A549 treated with DMSO at 1 μM for 4 hours (cell line): ENCODE measurements around the gene ZNF174. TPM values are rescaled to one million over a fixed set of nuclear protein-coding genes. Genes with fewer than 3 reads are reported as not detected.

Experiments used
- total RNA-seq: library from RNA; stranded (reverse); fragments of 200-300 nt; extraction: Qiagen RNA extraction; gene quantifications from 5 replicates; pipeline ENCODE4 v1.2.3, GENCODE V29; 2022; ENCODE audit warnings: low read depth

Gene ZNF174
- 13.0 to 15.2 TPM (median 14.7 TPM) in 5 replicates for total RNA-seq

GRCh38 chr16:3400779-3401688 is at the start of gene ZNF174, which contains the start of gene ZSCAN32:
Gene ZNF174, plus strand, starts transcription at chr16:3401215. Its CDS starts 790 bp downstream, at chr16:3402005.
Gene ZSCAN32, minus strand, starts transcription at chr16:3401004. Its CDS starts 3,447 bp downstream, at chr16:3397557.

GRCh38 chr16:3355589-3355988 is 45.4 kb upstream of the ZNF174 start, which contains the start of gene OR2C1:
Gene OR2C1, plus strand, starts transcription at chr16:3355889. Its CDS starts 52 bp downstream, at chr16:3355941.

GRCh38 chr16:3443108-3444031 is 42.4 kb downstream of the ZNF174 start, which contains the start of the genes NAA60 and ZNF597:
Gene NAA60, plus strand, starts transcription at chr16:3443680. Its CDS starts 32,548 bp downstream, at chr16:3476228.
Gene ZNF597, minus strand, starts transcription at chr16:3443504. Its CDS starts 351 bp downstream, at chr16:3443153.

Other genes with a start within 250 kb of the ZNF174 start
- 0.44 to 0.59 TPM (median 0.53 TPM) in 5 replicates for gene OR1F1, start 213.0 kb upstream of the ZNF174 start, total RNA-seq
- gene ZNF200, start 166.1 kb upstream of the ZNF174 start, total RNA-seq, result 8.6 to 11.7 TPM (median 9.0 TPM) in 5 replicates
- gene MEFV, start 144.6 kb upstream of the ZNF174 start, total RNA-seq, result not detected in 5 replicates
- 35.3 to 44.6 TPM (median 37.6 TPM) in 5 replicates for gene ZNF263, start 117.7 kb upstream of the ZNF174 start, total RNA-seq
- gene TIGD7, start 95.8 kb upstream of the ZNF174 start, total RNA-seq, result 1.3 to 1.8 TPM (median 1.5 TPM) in 5 replicates
- gene ZNF75A, start 95.7 kb upstream of the ZNF174 start, total RNA-seq, result 10.0 to 12.5 TPM (median 12.1 TPM) in 5 replicates
- gene OR2C1, start 45.3 kb upstream of the ZNF174 start, total RNA-seq, result not detected in 5 replicates
- gene ZSCAN32, start 211 bp upstream of the ZNF174 start, total RNA-seq, result 11.9 to 18.2 TPM (median 16.2 TPM) in 5 replicates
- gene ZNF597, start 42.3 kb downstream of the ZNF174 start, total RNA-seq, result 1.0 to 1.2 TPM (median 1.1 TPM) in 5 replicates
- gene NAA60, start 42.5 kb downstream of the ZNF174 start, total RNA-seq, result 49.6 to 58.4 TPM (median 51.1 TPM) in 5 replicates
- not detected in 5 replicates for gene C16orf90, start 94.3 kb downstream of the ZNF174 start, total RNA-seq
- 16.9 to 22.5 TPM (median 18.2 TPM) in 5 replicates for gene CLUAP1, start 99.8 kb downstream of the ZNF174 start, total RNA-seq
- gene NLRC3, start 176.2 kb downstream of the ZNF174 start, total RNA-seq, result 0.01 to 0.02 TPM in 2 of 5 replicates, not detected in the others
- gene SLX4, start 210.4 kb downstream of the ZNF174 start, total RNA-seq, result 3.6 to 6.2 TPM (median 5.6 TPM) in 5 replicates